ENCODE measurements around the gene SLC9B2. TPM values are rescaled to one million over a fixed set of nuclear protein-coding genes. Genes with fewer than 3 reads are reported as not detected.

Gene SLC9B2
- total RNA-seq, 2 experiments from 2014 or later = 18.2 to 19.7 TPM

DNA sequence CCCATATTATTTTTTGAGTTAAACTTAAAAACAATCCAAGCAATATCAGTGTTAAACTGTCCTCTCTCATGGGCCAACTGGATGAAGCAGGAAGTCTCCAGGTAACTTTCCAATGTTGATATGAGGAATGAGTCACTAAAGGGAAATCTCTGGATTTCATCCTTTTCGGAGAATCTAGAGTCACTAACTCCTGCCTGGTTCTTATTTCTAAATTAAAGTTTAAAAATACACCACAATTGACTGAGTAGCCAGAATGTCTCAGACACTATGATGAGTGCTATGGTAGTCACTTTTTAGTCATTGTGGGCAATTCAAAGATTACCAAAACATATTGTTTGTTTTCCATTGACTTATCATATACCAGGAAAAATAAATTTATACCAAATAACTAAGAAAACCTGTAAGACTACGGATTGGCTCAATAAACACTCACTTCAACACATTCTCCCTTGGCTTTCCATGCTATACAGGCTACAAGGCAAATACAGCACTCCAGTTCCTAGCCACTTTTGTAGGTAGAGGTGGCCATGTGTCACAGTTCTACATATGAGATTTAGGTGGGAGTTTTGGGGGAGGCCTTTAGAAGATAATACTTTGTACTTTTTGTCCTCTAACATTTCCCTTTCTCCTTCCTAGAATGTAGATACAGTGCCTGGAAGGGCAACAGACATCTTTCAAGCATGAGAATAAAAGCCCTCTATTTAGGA, 8.6 kb downstream of the SLC9B2 start:
- H3K9me3 Mint-ChIP-seq = no peaks in the 10 kb centered on the region
- POLR2A ChIA-PET = no interaction called here
- H3K36me3 Mint-ChIP-seq = peaks cover 33% of the 10 kb centered on the region
- DNase-seq = no peak
- H3K27me3 Mint-ChIP-seq = no peaks in the 10 kb centered on the region
- H3K27ac Mint-ChIP-seq = no peak overlapping the region
- no peak for ATAC-seq (ENCODE audit: low read depth)
- H3K4me1 Mint-ChIP-seq = peaks cover 11% of the 10 kb centered on the region
- no peak overlapping the region for H3K4me3 Mint-ChIP-seq

DNA sequence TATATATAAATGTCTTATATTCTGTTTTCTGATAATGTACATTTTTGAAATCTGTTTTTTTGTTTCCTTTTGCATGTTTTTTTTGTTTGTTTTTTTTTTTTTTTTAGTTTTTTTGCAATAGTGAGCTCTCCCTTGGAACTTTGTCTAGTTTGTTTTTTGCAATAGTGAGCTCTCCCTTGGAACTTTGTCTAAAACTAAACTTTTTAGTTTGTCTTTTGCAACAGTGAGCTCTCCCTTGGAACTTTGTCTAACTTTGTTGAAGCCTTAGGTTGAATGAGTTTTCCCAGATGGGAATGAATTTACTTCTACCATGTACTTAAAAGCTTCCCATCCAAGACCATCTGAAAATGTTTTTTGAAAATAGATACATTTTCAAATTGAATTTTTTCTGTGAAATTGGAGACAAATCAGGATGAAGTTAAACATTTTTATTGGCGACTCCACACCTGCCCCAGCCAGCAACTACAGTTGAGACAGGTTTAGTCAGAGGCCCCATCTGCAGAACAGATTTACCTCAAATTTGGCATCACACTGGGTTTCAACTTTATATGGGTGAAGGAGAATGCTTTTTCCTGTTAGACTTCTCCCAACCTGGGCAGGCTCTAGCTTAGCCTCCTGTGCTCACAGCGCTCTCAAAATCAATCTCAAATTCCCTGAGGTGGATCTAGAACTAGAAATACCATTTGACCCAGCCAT, 16.0 kb downstream of the SLC9B2 start:
- Mint-ChIP-seq H3K27me3 (no peaks in the 10 kb centered on the region), H3K4me3 (no peak overlapping the region), H3K27ac (no peak overlapping the region), H3K9me3 (peaks cover 2% of the 10 kb centered on the region), H3K4me1 (peaks cover 2% of the 10 kb centered on the region), H3K36me3 (peaks cover 43% of the 10 kb centered on the region)
- ATAC-seq (ENCODE audit: low read depth) (no peak), DNase-seq (no peak)
- POLR2A ChIA-PET = no interaction called here

DNA sequence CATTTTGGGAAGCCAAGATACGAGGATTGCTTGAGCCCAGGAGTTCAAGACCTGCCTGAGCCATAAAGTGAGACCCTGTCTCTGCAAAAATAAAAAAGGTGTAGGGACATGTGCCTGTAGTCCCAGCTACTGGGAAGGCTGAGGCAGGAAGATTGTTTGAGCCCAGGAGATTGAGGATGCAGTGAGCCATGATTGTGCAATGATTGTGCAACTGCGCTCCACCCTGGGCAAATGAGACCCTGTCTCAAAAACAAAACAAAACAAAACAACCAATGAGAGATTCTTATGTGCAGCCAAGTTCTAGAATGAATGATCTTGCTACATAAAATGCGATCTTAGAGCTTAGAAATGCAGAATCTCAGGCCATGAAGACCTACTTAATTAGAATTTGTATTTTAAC, 22.5 kb downstream of the SLC9B2 start:
- DNase-seq (no peak), ATAC-seq (ENCODE audit: low read depth) (no peak)
- POLR2A ChIA-PET = no interaction called here
- no peak overlapping the region for H3K4me3 Mint-ChIP-seq
- no peak overlapping the region for H3K27ac Mint-ChIP-seq
- peaks cover 2% of the 10 kb centered on the region for H3K9me3 Mint-ChIP-seq
- H3K27me3 Mint-ChIP-seq = no peaks in the 10 kb centered on the region
- H3K36me3 Mint-ChIP-seq = peaks cover 11% of the 10 kb centered on the region
- H3K4me1 Mint-ChIP-seq = peaks cover 7% of the 10 kb centered on the region

DNA sequence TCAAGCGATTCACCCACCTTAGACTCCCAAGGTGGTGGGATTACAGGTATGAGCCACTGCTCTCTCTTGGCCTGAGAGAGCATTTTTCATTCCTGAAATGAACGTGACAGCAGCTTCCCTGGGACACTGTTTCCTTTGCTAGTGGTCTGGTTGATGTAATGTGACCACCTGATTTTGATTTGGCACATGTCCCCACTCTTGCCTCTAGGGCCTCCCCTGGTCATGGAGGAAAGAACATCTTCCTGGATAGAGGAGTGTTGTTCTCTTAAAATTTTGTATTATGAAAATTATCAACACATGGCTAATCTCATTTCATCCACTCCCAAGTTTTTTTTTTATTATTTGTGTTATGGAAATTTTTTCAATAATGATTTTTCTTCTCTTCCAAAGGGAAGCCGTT, 23.8 kb downstream of the SLC9B2 start:
- Mint-ChIP-seq H3K36me3 (peaks cover 12% of the 10 kb centered on the region), H3K27me3 (no peaks in the 10 kb centered on the region), H3K4me3 (no peak overlapping the region), H3K4me1 (peaks cover 7% of the 10 kb centered on the region), H3K27ac (no peak overlapping the region), H3K9me3 (peaks cover 2% of the 10 kb centered on the region)
- POLR2A ChIA-PET = no interaction called here
- DNase-seq (no peak), ATAC-seq (ENCODE audit: low read depth) (no peak)

DNA sequence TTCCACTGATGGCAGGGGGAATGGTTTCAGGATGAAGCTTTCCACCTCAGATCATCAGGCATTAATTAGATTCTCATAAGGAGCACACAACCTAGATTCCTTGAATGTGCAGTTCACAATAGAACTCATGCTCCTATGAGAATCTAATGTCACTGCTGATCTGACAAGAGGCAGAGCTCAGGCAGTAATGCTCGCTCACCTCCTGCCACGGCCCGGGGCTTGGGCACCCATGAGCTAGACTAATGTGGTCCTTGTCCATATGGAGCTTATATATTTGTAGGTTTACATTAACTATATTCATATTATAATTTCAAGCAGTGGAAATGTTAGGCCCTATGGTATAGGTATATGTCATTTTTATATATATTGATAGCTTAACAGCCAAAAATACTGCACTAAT, 24.4 kb downstream of the SLC9B2 start:
- no peak overlapping the region for H3K27ac Mint-ChIP-seq
- POLR2A ChIA-PET = no interaction called here
- peaks cover 2% of the 10 kb centered on the region for H3K9me3 Mint-ChIP-seq
- peaks cover 7% of the 10 kb centered on the region for H3K4me1 Mint-ChIP-seq
- ATAC-seq (ENCODE audit: low read depth) (no peak), DNase-seq (no peak)
- H3K36me3 Mint-ChIP-seq = peaks cover 15% of the 10 kb centered on the region
- no peak overlapping the region for H3K4me3 Mint-ChIP-seq
- no peaks in the 10 kb centered on the region for H3K27me3 Mint-ChIP-seq

DNA sequence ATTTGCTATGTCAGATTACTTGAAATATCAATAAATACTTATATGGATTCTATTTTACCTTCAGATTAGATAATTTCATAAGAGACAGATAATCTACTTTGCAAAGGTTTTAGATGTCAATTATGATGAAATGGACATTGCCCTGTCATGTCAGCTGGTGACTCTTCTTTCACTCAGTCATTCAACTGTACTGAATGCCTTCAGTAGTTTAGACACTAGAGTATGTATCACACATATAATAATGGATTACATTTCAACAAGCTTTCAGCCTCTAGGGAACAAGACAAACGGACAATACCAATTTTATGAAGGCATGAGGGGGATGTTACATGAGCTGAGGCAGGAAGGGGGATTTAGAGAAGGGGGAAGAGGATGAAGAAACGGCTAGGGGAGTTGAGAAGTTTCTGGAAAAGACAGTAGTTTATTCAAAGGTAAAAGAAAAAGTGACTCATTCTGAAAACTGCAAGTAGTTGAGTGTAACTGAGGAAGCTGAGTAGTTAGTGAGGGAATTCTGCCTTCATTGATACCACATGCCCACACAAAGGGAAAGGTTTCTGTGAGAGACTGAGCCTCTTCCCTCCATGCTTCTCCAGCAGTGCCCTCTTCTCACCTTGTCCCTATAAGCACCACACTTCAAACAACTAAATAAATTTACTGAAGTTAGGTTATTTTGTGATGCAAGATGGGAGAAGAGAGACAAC, 25.7 kb downstream of the SLC9B2 start:
- Mint-ChIP-seq H3K27ac (peak overlapping the region; percentile 3), H3K27me3 (no peaks in the 10 kb centered on the region), H3K4me1 (peaks cover 7% of the 10 kb centered on the region), H3K4me3 (no peak overlapping the region), H3K36me3 (peaks cover 17% of the 10 kb centered on the region), H3K9me3 (no peaks in the 10 kb centered on the region)
- DNase-seq = no peak
- no peak for ATAC-seq (ENCODE audit: low read depth)
- POLR2A ChIA-PET = no interaction called here

DNA sequence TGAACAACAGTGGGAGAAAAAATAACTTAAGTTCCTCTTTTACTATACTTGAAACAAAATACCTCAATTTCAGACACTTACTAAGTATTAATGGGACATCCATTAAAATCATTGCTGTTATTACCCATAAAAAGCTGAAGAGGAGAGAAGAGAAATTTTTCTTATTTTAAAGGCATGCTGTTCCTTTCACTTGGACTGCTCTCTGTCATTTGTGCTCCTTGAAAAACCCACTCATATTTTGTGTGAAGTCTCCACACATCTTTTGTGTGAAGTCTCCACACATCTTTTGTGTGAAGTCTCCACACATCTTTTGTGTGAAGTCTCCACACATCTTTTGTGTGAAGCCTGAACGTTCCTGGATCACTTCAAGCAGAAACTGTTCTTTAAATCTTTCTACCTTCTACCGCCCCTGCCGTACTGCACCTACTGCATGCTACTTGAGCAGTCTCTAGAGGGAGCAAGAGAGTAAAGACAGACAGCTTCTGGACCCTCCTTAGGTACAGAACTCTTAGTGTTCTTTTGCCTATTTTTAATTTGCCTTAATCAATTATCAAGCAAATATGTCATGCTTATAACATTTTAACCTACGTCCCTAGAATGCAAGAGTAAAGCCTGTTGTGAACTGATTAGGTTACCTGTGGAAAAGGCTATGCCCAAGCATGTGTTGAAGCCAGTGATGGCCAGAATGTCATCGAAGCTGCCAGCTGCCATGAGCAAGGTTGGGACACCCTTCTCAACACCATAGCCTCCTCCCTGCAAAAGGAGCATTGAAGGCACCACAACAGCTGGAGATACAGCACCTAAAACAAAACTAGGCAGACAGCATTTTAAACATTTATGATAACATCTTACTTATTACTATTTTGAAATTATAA, 29.9 kb downstream of the SLC9B2 start:
- ATAC-seq (ENCODE audit: low read depth) (peak; percentile 94), DNase-seq (no peak)

DNA sequence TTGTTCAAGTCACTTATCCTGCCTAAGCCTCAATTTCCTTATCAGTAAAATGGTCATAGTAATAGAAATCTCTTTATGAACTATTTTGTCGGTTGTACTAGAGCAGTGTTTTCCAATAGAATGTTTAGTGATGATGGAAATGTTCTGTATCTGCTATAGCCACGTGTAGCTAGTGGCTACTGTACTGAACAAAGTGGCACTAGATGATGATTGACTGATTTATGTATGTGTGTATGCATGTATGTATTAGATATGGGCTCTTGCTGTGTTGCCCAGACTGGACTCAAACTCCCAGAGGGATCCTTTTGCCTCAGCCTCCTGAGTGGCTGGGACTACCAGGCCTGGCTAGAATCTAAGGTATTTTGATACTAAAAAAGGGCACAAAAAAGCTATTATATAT, 32.4 kb downstream of the SLC9B2 start:
- Mint-ChIP-seq H3K27me3 (no peaks in the 10 kb centered on the region), H3K27ac (no peak overlapping the region), H3K4me1 (peaks cover 2% of the 10 kb centered on the region), H3K9me3 (no peaks in the 10 kb centered on the region), H3K36me3 (peaks cover 13% of the 10 kb centered on the region), H3K4me3 (no peak overlapping the region)
- DNase-seq = no peak
- POLR2A ChIA-PET = no interaction called here
- ATAC-seq (ENCODE audit: low read depth) = no peak

More for the DNA sequence above, 29.9 kb downstream of the SLC9B2 start:
- H3K27ac Mint-ChIP-seq = no peak overlapping the region
- no peak overlapping the region for H3K4me3 Mint-ChIP-seq
- H3K36me3 Mint-ChIP-seq = peaks cover 14% of the 10 kb centered on the region
- H3K9me3 Mint-ChIP-seq = no peaks in the 10 kb centered on the region
- no peaks in the 10 kb centered on the region for H3K27me3 Mint-ChIP-seq
- POLR2A ChIA-PET = interaction anchor here (1.2 kb wide), 1 partner anchor 30 kb away, joined by 3 read pairs; the partner anchor contains the start of gene SLC9B2
- H3K4me1 Mint-ChIP-seq = peaks cover 7% of the 10 kb centered on the region

DNA sequence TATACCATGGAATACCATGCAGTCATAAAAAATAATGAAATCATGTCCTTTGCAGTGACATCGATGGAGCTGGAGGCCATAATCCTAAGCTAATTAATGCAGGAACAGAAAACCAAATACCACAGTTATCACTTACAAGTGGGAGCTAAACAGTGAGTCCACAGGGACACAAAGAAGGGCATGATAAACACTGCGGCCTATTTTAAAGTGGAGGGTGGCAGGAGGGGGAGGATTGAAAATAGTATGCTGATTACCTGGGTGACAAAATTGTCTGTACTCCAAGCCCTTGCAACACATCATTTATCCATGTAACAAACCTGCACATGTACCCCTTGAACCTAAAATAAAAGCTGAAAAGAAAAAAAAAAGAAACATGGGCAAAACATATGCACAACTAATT, 40.4 kb downstream of the SLC9B2 start:
- no peak for ATAC-seq (ENCODE audit: low read depth)
- Mint-ChIP-seq H3K27me3 (no peaks in the 10 kb centered on the region), H3K27ac (no peak overlapping the region), H3K9me3 (no peaks in the 10 kb centered on the region), H3K4me3 (no peak overlapping the region), H3K4me1 (peaks cover 15% of the 10 kb centered on the region), H3K36me3 (peaks cover 19% of the 10 kb centered on the region)
- POLR2A ChIA-PET = no interaction called here
- no peak for DNase-seq

DNA sequence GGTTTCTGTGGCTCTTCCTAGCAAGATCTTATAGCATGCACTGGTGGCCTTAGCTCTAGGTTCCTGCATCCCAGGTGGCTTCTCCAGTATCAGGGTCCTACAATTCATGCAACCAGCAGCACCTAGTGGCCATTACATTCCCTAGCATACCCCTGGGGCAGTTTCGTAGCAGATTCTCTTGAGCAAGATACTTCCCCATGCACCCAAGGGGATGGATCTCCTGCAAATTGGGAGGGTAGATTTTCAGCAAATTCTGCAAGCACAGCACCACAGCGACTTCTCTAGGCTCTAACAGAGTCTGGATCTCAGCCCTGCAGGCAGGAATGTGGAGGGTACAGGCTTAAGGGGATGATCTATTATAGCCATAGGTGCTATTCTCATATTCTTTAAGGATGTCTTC, 44.0 kb downstream of the SLC9B2 start:
- peaks cover 15% of the 10 kb centered on the region for H3K4me1 Mint-ChIP-seq
- ATAC-seq (ENCODE audit: low read depth) = peak; percentile 93
- no peak for DNase-seq
- POLR2A ChIA-PET = no interaction called here
- peak overlapping the region; percentile 47 for H3K27ac Mint-ChIP-seq
- peak overlapping the region; percentile 4 for H3K4me3 Mint-ChIP-seq
- H3K27me3 Mint-ChIP-seq = no peaks in the 10 kb centered on the region
- H3K9me3 Mint-ChIP-seq = no peaks in the 10 kb centered on the region
- H3K36me3 Mint-ChIP-seq = peaks cover 21% of the 10 kb centered on the region

DNA sequence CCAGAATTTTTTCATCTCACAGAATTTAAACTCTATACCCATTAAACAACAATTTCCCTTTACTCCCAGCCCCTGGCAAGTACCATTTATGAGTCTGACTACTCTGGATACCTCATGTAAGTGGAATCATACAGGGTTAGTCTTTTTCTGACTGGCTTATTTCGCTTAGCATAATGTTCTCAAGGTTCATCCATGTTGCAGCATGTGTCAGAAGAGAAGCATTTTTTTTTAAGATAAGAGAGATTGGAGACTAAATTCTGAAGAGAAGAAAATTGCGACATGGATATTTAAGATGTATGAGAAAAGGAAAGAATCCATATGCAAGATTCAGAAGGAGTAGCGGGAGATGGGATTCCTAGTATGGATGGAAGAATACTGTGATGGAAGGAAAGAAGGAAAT, 45.8 kb downstream of the SLC9B2 start:
- no peak overlapping the region for H3K27ac Mint-ChIP-seq
- DNase-seq (no peak), ATAC-seq (ENCODE audit: low read depth) (no peak)
- POLR2A ChIA-PET = no interaction called here
- H3K4me1 Mint-ChIP-seq = peaks cover 15% of the 10 kb centered on the region
- no peaks in the 10 kb centered on the region for H3K9me3 Mint-ChIP-seq
- H3K36me3 Mint-ChIP-seq = peaks cover 14% of the 10 kb centered on the region
- H3K27me3 Mint-ChIP-seq = no peaks in the 10 kb centered on the region
- H3K4me3 Mint-ChIP-seq = no peak overlapping the region

DNA sequence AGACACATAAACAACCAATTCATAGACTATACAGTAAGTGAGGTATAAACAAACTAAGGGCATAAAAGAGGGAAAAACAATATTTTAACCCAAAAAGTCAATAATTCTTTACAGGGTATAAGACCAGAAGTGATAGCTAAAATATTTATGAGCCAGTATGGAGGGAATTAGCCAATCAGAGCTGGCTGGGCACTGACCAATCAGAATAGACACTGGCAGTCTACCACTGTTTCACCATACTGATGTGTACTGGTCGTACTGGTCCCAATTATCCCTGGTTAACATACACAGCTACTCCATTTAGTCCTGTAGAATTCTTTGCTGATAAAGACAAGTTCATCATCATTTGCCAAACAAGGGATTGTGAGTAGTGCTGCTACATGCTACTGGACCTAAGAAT, 47.3 kb downstream of the SLC9B2 start:
- Mint-ChIP-seq H3K9me3 (no peaks in the 10 kb centered on the region), H3K27me3 (no peaks in the 10 kb centered on the region), H3K4me3 (no peak overlapping the region), H3K4me1 (peaks cover 15% of the 10 kb centered on the region), H3K27ac (no peak overlapping the region), H3K36me3 (peaks cover 6% of the 10 kb centered on the region)
- ATAC-seq (ENCODE audit: low read depth) (no peak), DNase-seq (no peak)
- POLR2A ChIA-PET = no interaction called here

DNA sequence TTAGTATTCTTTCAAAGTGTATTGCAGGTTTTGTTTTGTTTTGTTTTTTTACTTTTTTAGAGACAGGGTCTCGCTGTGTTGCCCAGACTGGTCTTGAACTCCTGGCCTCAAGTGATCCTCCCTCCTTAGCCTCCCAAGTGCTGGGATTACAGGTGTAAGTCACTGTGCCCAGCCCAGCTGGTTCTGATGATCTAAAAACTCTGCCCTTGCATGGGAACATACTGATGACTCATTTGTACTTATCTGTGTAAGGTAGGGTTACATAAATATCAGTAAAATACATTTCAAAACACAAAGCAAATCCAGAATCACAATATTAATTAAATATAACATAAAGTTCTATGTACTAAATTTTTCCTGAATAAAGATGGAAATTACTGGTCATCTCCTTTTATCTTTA, 49.7 kb downstream of the SLC9B2 start:
- DNase-seq (no peak), ATAC-seq (ENCODE audit: low read depth) (no peak)
- H3K4me3 Mint-ChIP-seq = no peak overlapping the region
- H3K27me3 Mint-ChIP-seq = no peaks in the 10 kb centered on the region
- H3K36me3 Mint-ChIP-seq = peaks cover 8% of the 10 kb centered on the region
- no peaks in the 10 kb centered on the region for H3K9me3 Mint-ChIP-seq
- POLR2A ChIA-PET = no interaction called here
- H3K27ac Mint-ChIP-seq = no peak overlapping the region
- H3K4me1 Mint-ChIP-seq = no peaks in the 10 kb centered on the region
